IPS-15b (cell line): ENCODE results near the gene QRFPR.

ENCODE experiments used
- H3K27me3 ChIP-seq: one replicate; pipeline ENCODE4 v1.6.1; 2013; ENCODE audit warnings: low read length; ENCODE audit not compliant: control insufficient read depth, insufficient read depth
- H3K36me3 ChIP-seq: one replicate; pipeline ENCODE4 v1.6.1; 2013; ENCODE audit warnings: low read length; ENCODE audit not compliant: control insufficient read depth, insufficient read depth
- H3K4me1 ChIP-seq: one replicate; pipeline ENCODE4 v1.6.1; 2013; ENCODE audit warnings: mild to moderate bottlenecking, low read length; ENCODE audit not compliant: control insufficient read depth, insufficient read depth
- H3K4me3 ChIP-seq: one replicate; pipeline ENCODE4 v1.5.1; 2013; ENCODE audit warnings: low read depth, low read length
- H3K9ac ChIP-seq: one replicate; pipeline ENCODE4 v1.6.1; 2013; ENCODE audit warnings: low read depth, mild to moderate bottlenecking, low read length
- H3K9me3 ChIP-seq: one replicate; pipeline ENCODE4 v1.6.1; 2013; ENCODE audit warnings: mild to moderate bottlenecking, low read length; ENCODE audit not compliant: control insufficient read depth, insufficient read depth

Gene QRFPR

GRCh38 chr4:121377076-121377475, 3.7 kb downstream of the QRFPR start:
- Histone ChIP-seq H3K4me3 (no peak overlapping the region), H3K9me3 (no peaks in the 10 kb centered on the region), H3K36me3 (no peaks in the 10 kb centered on the region), H3K9ac (no peak overlapping the region), H3K4me1 (no peaks in the 10 kb centered on the region), H3K27me3 (peaks cover 41% of the 10 kb centered on the region)

GRCh38 chr4:121376556-121376955, 4.3 kb downstream of the QRFPR start:
- H3K4me3 ChIP-seq = no peak overlapping the region
- H3K36me3 ChIP-seq = no peaks in the 10 kb centered on the region
- H3K27me3 ChIP-seq = peaks cover 35% of the 10 kb centered on the region
- no peaks in the 10 kb centered on the region for H3K9me3 ChIP-seq
- no peak overlapping the region for H3K9ac ChIP-seq
- no peaks in the 10 kb centered on the region for H3K4me1 ChIP-seq

GRCh38 chr4:121376097-121376496, 4.7 kb downstream of the QRFPR start:
- H3K9ac ChIP-seq = no peak overlapping the region
- H3K4me1 ChIP-seq = no peaks in the 10 kb centered on the region
- H3K27me3 ChIP-seq = peaks cover 31% of the 10 kb centered on the region
- H3K36me3 ChIP-seq = no peaks in the 10 kb centered on the region
- H3K9me3 ChIP-seq = no peaks in the 10 kb centered on the region
- no peak overlapping the region for H3K4me3 ChIP-seq

- H3K4me3 ChIP-seq = no peak overlapping the region
- H3K9ac ChIP-seq = no peak overlapping the region
- H3K4me1 ChIP-seq = no peaks in the 10 kb centered on the region
- H3K9me3 ChIP-seq = no peaks in the 10 kb centered on the region
- H3K27me3 ChIP-seq = peaks cover 23% of the 10 kb centered on the region
- no peaks in the 10 kb centered on the region for H3K36me3 ChIP-seq
Observed at GRCh38 chr4:121375262-121375661, 5.6 kb downstream of the QRFPR start.

- no peaks in the 10 kb centered on the region for H3K9me3 ChIP-seq
- no peak overlapping the region for H3K4me3 ChIP-seq
- H3K9ac ChIP-seq = no peak overlapping the region
Observed at GRCh38 chr4:121373841-121374240, 7.0 kb downstream of the QRFPR start.

GRCh38 chr4:121370729-121371325, 10.0 kb downstream of the QRFPR start:
- Histone ChIP-seq H3K27me3 (no peaks in the 10 kb centered on the region), H3K4me1 (no peaks in the 10 kb centered on the region), H3K4me3 (no peak overlapping the region), H3K9ac (no peak overlapping the region), H3K36me3 (no peaks in the 10 kb centered on the region), H3K9me3 (no peaks in the 10 kb centered on the region)

More at GRCh38 chr4:121373841-121374240, 7.0 kb downstream of the QRFPR start:
- Histone ChIP-seq H3K4me1 (no peaks in the 10 kb centered on the region), H3K36me3 (no peaks in the 10 kb centered on the region), H3K27me3 (peaks cover 8% of the 10 kb centered on the region)

- H3K27me3 ChIP-seq = no peaks in the 10 kb centered on the region
- H3K36me3 ChIP-seq = no peaks in the 10 kb centered on the region
- H3K4me3 ChIP-seq = no peak overlapping the region
- H3K9me3 ChIP-seq = no peaks in the 10 kb centered on the region
- H3K9ac ChIP-seq = no peak overlapping the region
- H3K4me1 ChIP-seq = no peaks in the 10 kb centered on the region
Observed at GRCh38 chr4:121360495-121360894, 20.3 kb downstream of the QRFPR start.

GRCh38 chr4:121358473-121358872, 22.3 kb downstream of the QRFPR start:
- no peaks in the 10 kb centered on the region for H3K36me3 ChIP-seq
- no peaks in the 10 kb centered on the region for H3K27me3 ChIP-seq
- no peaks in the 10 kb centered on the region for H3K9me3 ChIP-seq
- H3K4me3 ChIP-seq = no peak overlapping the region
- H3K4me1 ChIP-seq = no peaks in the 10 kb centered on the region
- H3K9ac ChIP-seq = no peak overlapping the region

GRCh38 chr4:121353213-121353612, 27.6 kb downstream of the QRFPR start:
- Histone ChIP-seq H3K9me3 (no peaks in the 10 kb centered on the region), H3K4me3 (no peak overlapping the region)

GRCh38 chr4:121344098-121344497, 36.7 kb downstream of the QRFPR start:
- no peaks in the 10 kb centered on the region for H3K9me3 ChIP-seq
- H3K4me3 ChIP-seq = no peak overlapping the region
- H3K36me3 ChIP-seq = no peaks in the 10 kb centered on the region
- no peaks in the 10 kb centered on the region for H3K27me3 ChIP-seq
- no peak overlapping the region for H3K9ac ChIP-seq
- H3K4me1 ChIP-seq = no peaks in the 10 kb centered on the region

More at GRCh38 chr4:121353213-121353612, 27.6 kb downstream of the QRFPR start:
- Histone ChIP-seq H3K36me3 (no peaks in the 10 kb centered on the region), H3K4me1 (no peaks in the 10 kb centered on the region), H3K27me3 (no peaks in the 10 kb centered on the region), H3K9ac (no peak overlapping the region)

- no peaks in the 10 kb centered on the region for H3K9me3 ChIP-seq
- H3K4me3 ChIP-seq = no peak overlapping the region
- H3K36me3 ChIP-seq = no peaks in the 10 kb centered on the region
- H3K9ac ChIP-seq = no peak overlapping the region
- no peaks in the 10 kb centered on the region for H3K4me1 ChIP-seq
- no peaks in the 10 kb centered on the region for H3K27me3 ChIP-seq
Observed at GRCh38 chr4:121340247-121340646, 40.6 kb downstream of the QRFPR start.

GRCh38 chr4:121339824-121340223, 41.0 kb downstream of the QRFPR start:
- Histone ChIP-seq H3K9ac (no peak overlapping the region), H3K27me3 (no peaks in the 10 kb centered on the region), H3K4me3 (no peak overlapping the region), H3K9me3 (no peaks in the 10 kb centered on the region), H3K36me3 (no peaks in the 10 kb centered on the region), H3K4me1 (no peaks in the 10 kb centered on the region)
